Measurements from ENCODE around the gene FOXP1.

The FOXP1 gene

DNA sequence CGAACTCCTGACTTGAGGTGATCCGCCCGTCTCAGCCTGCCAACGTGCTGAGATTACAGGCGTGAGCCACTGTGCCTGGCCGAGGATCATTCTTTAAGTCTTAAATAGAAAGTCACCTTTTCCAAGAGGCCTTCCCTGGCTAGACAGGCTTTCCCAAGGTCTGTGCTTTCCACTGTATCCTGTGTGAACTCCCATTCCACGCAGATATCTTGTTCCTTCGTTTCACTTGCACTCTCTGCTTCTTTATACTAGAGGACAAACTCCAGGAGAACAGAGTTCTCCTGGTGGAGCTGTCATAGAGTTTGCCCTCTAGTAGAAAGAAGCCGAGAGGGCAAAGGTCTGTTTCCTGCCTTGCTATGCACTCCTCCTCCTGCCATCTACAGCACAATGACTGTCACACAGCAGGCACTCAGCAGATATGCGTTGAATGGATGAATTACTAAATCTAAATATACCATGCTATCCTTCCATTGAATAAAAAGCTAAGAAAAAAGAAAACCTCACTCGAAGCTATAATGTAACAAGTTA, 211.2 kb downstream of the FOXP1 start:
- no peak for DNase-seq (ENCODE audit: low spot score)

DNA sequence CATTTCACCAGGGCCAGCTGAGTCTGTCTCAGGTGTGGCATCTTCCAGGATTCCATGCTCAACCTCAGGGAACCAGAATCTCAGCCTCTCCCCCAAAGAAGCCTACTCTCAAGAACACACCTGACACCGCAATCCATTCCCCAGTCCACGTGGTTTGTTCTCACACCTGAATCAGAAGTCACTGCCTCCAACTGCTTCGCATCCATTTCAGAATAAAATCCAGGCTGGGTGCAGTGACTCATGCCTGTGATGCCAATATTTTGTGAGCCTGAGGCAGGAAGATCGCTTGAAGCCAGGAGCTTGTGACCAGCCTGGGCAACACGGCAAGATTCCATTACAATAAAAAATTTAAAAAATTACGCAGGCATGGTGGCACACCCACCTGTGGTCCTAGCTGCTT, 212.2 kb downstream of the FOXP1 start:
- DNase-seq (ENCODE audit: low spot score): no peak

DNA sequence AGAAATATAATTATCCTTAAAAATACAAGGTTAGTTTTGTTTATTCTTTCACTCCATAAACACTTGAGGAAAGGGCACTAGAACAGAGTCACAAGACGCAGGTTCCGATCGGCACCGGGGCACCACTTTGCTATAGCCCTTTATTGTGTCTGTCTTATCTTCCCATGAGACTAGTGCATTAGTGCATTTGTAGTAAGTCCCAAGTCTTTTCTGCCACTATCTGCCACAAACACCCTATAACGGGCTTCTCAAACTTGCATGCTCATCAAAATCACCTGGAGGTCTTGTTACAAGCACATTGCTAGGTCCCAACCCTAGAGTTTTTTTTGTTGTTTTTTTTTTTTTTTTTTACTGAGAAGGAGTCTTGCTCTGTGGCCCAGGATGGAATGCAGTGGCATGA, 213.1 kb downstream of the FOXP1 start:
- no peak for DNase-seq (ENCODE audit: low spot score)

DNA sequence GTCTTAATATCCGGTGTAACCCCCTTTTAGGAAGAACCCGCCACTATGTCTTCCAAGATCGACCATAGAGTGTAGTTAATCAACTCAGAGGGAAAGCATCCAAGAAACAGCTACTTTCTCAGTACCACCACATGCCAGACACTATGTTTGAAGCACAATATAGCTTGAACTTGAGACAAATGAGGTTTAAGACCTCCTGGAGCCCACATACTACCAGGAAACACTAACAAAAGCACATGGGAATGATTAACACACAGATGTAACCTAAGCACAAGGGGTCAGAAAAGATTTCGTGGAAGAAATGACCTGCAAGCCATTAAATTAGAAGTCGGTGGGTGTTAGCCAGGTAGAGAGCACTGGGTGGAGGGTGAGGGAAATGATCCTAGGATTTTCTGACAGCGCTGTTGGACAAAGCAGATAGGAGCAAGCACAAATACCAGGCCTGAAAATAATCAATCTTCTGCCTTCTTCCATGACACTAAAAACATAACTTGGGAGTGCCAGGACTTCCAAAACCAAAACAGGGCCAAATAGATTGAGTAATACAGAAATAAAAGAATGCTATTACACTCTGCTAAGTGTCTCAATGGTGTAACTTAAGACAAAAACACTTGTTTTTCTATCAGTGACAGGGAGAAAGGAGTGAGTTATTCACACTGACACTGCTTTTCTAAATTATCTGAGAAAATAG, 213.7 kb downstream of the FOXP1 start:
- no peak for DNase-seq (ENCODE audit: low spot score)

DNA sequence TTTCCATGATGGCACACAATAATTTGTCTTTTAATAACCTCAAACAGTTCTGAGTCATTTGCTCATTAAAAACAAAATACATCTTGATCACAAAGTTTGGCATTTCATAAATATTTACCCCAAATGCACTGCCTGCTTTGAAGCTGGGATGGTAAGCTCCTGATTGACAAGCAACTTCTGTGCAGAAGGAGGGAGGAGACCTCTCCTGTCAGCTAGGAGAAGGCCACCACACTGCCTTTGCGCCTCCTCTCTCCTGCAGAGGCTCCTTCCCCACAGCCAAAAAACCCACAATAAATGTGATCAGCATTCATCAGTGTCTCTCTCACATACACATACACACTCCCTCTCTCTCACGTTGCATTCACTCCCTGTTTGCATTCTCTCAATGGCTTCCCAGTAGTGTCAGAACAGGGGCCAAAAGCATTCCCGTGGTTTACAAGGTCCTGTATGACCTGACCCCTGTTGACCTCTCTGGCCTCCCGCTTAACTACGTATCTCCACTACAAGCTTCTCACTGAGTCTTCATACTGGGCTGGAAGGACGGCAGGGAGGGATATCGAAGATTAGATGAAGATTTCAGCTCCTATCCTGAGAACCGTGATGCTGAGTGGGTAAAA, 216.4 kb downstream of the FOXP1 start:
- no peak for DNase-seq (ENCODE audit: low spot score)

DNA sequence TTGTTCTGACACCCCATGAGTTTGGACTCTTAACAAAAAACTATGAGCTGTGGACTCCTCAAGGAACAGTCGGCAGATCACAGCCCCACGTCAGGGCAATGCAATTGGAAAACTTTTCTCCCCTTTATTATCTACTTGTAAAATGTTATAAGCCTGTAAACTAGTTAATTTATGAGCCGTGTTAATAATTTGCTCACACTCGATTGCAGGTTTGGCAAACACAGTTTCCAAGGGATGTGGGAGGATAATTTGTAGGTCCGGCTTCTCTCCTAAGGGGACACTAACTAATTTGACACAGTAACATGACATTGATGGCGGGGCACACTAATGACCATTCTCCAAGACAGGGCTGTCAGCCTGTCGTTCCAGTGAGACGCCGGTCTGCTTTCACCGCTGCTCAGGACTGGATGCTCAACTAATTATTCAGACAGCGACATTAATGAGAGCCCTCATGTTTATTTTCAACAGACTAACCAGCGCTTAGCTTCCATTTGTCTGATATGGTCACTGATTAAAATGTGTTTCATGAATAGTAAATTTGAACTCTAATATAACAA, 222.1 kb downstream of the FOXP1 start:
- DNase-seq (ENCODE audit: low spot score): no peak

DNA sequence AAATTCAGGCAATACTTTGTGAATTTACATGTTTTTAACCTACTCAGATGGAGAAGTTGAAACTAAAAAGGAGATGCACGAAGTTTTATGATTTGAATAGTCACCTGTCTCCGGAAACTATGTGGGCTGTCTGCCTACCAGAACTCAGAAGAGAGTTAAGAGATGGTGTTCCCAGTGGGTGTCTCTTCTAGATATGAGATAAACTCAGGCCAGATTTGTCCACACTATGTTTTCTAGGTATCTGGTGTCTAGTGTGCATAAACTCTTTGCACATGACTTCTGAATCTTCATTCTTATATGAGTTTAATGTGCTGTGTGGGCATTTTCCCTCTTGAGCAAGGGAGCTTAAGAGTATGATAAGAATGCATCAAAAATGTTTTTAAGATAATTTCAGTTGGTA, 222.8 kb downstream of the FOXP1 start:
- DNase-seq (ENCODE audit: low spot score): no peak

DNA sequence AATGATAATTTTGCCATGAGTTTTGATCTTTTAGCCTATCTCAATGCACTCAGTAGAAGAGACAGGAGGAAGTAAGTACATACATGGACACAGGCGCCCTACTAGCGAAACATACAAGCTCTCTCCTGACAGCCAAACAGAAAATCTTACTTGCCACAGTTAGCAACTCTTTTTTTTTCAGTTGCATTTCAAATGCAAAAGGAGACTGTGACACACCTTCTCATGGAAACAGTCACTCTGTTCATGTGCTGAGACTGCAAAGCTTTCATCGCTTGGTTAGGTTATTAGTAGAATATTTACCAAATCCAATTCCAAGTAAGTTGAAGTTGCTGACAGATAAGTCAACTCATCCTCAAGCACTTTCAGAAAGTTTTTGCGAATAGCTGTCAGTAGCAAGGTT, 223.3 kb downstream of the FOXP1 start:
- DNase-seq (ENCODE audit: low spot score): no peak

DNA sequence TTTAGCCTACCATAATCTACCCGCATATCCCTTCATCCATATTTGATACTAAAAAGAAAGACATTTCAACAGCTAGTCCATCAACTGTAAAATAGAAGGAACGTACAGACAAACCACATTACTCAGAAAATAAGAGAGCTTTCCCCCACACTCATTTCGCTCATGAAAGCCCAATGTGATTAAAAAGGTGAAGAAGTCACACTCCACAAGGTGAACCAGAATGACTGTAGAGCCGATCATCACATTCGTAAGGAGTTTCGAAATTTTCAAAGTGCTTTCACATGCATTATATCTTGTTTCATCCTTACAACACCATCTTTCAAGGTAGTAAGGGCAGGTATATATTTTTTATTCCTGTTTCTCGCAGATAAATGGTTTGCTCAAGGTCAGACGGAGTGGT, 225.3 kb downstream of the FOXP1 start:
- no peak for DNase-seq (ENCODE audit: low spot score)

DNA sequence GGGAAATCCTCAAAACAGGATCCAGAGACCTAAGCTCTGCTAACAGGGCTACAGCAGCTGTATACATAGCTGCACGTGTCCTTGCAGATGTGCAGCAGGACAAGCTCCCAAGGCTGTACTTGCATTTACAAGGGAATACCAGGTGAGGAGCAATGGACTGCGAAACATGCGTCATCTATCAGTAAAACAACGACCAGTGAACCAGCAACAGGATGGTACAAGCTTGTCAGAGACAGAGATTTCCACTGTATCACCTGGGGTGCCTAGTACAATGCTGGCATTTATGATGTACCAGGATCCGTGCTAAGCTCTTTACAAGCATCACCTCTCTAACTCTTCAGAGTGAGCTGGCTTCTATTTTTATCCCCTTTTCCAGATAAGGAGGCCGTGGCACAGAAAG, 227.3 kb downstream of the FOXP1 start:
- no peak for DNase-seq (ENCODE audit: low spot score)

DNA sequence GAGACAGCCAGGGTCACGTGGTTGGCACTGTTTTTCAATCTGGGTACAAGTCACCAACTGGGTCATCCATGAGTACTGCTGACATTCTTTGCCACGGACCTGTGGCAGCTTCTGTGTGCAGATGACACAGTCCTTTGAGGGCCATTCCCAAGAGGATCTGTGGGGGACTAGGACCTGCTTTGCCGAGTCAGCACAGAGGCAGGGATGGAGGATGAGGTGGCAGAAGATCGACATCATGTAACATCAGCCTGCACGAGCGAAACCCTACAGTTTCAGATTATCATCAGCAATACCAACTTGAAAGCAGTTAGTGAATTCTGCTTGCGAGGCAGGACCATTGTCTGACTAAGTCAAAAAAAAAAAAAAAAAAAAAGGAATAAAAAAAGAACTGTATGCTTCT, 227.7 kb downstream of the FOXP1 start:
- no peak for DNase-seq (ENCODE audit: low spot score)

DNA sequence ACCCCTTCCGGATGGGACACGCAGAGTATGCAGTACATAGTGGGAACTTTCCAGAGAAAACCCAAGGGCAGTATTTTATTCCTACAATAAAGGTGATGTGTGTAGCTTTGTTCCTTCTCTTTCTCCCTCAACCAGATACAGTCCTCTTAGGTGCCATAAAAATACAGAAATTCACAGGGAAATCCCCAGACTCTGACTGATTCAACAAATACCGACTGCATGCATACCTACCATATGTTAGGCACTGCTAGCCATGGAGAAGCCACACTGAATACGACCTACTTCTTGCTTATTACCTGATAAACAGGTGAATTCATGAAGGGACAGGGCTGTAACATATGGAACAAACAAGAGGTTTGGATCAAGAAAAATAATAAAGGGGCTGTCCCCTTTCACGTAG, 228.5 kb downstream of the FOXP1 start:
- no peak for DNase-seq (ENCODE audit: low spot score)

DNA sequence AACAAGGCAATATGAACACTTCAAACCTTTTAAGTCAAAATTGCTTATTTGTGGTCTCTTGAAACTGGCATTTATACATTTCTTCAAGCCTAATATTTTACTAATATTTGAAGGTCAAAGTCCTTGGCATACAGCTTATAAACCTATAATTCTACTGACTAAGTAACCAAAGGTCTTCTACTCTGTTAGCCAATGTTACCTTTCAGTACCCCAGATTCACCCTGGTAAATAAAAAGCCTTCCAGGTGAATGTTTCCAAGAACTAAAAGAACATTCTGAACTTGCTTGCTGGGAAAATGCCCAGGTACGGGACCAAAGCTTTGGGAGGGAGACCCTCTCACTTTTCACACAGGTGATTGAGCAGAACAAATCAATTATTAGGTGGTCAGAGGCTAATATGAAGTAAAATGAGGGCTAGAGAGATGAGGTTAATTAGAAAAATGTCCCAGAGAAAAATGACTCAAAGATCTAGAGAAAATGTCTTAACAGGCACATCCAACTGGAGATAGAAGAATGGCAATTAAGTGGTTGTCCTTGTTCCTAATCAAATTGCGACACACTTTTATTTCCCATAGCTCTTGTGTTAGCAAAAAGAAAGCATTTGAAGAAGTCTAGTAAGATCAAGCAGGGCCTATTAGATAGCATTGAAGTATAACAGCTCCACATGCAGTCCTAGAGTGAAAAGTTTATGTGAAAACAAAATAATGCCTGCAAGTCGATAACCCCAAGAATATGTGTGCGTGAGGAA, 232.0 kb downstream of the FOXP1 start:
- DNase-seq (ENCODE audit: low spot score): no peak

DNA sequence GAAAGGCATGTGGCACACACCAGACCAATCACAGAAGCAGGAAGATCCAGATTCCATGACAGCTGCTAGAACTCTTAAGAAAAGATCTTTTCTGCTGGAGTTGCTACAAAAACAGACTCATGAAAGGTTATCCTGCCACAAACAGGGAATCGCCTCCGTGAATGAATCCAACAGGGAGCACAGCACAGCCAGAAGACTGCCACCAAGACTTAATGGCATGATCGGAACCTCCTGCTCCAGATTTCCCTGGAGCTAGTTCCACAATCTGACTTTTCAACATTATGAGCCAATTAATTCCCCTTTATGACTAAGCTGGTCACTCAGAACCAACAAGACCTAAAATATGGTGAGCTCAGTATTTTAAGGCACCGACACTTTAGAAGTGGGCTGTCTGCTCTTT, 232.5 kb downstream of the FOXP1 start:
- DNase-seq (ENCODE audit: low spot score): no peak

DNA sequence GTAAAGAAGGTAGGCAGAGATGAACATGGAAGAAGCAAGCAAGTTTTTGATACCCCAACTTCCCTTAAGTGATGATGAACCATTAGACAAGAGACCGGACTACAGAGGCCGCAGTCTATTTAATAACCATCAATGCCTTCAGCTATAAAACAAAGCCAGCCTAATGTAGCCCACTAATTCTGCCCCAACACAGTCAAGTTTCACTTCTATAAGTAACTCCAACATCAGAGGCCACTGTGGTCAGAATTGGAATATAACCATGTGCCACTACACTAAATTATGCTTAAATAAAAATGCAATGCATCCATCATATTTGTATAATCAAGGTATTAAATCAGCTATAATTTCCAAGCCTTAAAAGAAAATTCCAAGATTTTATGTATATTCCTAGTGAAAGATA, 234.7 kb downstream of the FOXP1 start:
- DNase-seq (ENCODE audit: low spot score): no peak

DNA sequence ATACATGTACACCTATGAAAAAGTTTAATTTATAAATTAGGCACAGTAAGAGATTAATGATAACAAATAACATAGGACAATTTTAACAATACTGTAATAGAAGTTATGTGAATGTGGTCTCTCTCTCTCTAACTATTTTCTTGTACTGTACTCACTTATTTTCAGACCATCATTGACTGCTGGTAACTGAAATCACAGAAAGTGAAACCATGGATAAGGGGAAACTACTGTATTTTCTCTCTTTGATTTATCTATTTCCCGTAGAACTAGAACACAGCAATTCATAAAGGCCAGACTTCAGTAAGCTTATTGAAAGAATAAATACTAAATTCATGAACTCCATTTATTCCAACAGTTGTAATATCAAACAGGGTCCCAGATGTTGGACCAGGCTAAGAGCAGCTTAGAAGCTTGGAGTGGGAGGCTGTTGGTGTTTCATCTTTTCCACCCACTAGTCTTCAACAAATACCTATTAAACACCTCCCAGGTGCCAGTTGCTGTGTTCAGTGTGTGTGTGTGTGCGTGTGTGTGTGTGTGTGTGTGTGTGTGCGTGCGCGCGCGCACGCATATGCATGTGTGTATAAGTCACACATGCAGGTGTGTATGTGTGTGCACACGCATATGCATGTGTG, 235.4 kb downstream of the FOXP1 start:
- no peak for DNase-seq (ENCODE audit: low spot score)

DNA sequence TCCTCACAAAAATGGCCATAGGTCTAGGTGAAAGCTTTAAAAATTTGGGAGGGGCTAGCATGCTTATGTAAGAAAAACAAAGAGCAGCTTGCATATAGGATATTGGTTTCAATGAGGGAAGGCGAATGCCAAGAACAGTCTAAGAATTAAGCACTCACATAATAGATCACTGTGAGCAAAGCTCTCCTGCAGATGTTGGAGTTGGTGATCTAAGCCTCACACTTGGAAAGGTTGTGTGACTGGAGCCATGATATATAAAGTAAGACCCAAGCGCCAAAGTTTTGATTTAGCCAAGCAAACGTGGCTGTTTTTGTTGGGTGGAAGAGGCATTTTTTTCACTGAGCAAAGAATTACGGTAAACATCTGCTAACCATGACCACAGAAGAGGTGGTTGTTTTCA, 237.5 kb downstream of the FOXP1 start:
- no peak for DNase-seq (ENCODE audit: low spot score)

DNA sequence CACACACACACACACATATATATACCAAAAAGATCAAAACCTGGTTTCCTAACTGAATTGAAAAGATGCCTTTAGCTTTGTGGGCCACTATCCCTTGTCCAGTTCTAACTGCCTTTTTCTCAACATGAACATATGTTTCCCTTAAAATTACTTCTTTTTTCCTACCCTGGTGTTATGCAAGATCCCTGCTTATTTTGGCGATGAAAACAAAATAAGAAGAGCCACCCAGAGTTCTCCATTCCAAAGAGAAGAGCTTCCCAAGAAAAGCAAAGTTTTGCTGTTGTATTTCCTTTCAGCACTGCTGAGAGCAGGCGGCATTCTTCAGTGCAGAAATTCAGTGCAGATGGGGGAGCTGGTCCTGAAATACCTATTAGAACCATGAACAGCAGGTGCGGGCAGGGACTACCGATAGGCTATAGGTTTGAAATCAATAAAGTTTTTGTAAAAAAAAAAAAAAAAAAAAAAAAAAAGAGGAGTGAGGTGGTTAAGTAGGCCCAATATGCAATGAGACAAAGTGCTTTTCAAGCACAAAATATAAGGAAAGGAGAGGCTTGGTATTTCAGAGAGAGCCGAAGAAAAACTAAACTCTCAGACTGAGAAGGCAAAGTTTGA, 238.0 kb downstream of the FOXP1 start:
- no peak for DNase-seq (ENCODE audit: low spot score)

DNA sequence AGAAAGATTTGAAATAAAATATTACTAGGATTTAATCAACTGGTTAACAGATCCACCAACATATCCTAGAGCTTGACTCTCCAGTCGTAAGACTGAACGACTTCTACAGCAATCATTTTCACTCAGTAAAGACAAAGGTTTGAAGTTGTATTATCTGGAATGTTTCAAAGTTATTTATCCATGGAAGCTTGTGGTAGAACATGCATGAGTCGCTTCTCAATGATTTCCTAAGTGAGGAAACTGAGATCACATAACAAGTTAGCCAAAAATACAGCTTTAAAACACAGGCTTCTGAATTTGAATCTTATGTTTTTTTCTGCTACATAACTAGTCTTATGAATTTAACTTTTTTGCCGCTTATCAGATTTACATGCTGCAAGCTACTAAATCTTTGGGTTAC, 241.8 kb downstream of the FOXP1 start:
- DNase-seq (ENCODE audit: low spot score): no peak

DNA sequence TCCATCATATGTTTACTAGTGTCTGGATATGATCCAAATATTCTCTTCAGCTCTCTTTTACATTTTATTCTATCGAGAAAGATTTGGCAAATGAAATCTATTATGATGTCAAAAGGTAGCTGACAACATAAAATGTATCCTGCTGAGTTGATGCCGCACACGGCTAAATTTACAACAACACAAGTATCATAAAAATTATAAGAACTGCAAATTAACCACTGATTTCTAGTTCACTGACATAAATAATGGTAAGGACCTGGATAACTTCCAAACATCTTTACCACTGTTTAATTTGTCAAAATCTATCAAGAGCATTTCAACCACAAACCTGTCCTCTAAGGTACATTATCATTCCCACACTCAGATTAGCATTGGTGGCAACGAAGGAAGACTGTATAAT, 244.5 kb downstream of the FOXP1 start:
- DNase-seq (ENCODE audit: low spot score): no peak

DNA sequence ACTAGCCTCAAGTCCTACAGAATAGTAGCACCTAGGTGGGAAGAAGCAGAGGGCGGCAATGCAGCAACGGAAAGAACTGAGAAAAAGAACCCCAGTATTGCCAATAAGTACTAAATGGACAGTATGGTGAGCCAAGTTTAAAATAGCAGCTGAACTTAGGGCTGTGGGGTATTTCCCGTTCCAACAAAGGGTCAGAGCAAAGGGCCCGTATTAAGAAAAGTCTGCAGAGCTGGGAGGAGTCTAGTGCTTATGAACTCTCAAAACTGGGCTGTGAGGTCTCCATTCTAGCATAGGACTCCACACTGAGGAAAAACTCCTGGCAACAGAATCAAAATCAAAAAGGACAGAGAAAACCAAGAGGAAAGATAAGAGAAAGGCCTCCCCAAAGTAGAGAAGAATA, 250.7 kb downstream of the FOXP1 start:
- DNase-seq (ENCODE audit: low spot score): no peak

DNA sequence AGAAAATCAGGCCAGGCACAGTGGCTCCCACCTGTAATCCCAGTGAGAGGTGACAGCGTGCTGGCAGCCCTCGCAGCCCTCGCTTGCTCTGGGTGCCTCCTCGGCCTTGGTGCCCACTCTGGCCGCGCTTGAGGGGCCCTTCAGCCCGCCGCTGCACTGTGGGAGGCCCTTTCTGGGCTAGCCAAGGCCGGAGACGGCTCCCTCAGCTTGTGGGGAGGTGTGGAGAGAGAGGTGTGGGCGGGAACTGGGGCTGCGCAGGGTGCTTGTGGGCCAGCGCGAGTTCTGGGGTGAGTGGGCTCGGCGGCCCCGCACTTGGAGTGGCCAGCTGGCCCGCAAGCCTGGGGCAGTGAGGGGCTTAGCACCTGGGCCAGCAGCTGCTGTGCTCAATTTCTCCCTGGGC, 252.6 kb downstream of the FOXP1 start:
- DNase-seq (ENCODE audit: low spot score): no peak
